ENCODE measurements around the gene PER2.
"Not testable (repeated sequence)": the region's sequence is repeated elsewhere in the genome, so short reads cannot be mapped to it uniquely, and the experiment has no call there.

PER2 gene

GRCh38 chr2:238285653-238286082, 2.7 kb downstream of the PER2 start:
- DNase-seq: peak; percentile 80 to 87

GRCh38 chr2:238284802-238285515, 3.5 kb downstream of the PER2 start:
- DNase-seq: no peak

GRCh38 chr2:238282861-238283738, 5.3 kb downstream of the PER2 start:
- no peak for DNase-seq

- DNase-seq: peak in 1 of 2 experiments; percentile 51
Observed at GRCh38 chr2:238281826-238282480, 6.5 kb downstream of the PER2 start.

GRCh38 chr2:238280083-238280825, 8.2 kb downstream of the PER2 start:
- no peak for DNase-seq

GRCh38 chr2:238279324-238279682, 9.1 kb downstream of the PER2 start:
- no peak for DNase-seq

- DNase-seq: no peak
Observed at GRCh38 chr2:238278626-238279323, 9.6 kb downstream of the PER2 start.

- peak in 1 of 2 experiments; percentile 9 for DNase-seq
Observed at GRCh38 chr2:238277695-238278094, 10.7 kb downstream of the PER2 start.

GRCh38 chr2:238274152-238274865, 14.1 kb downstream of the PER2 start:
- no peak for DNase-seq

- DNase-seq: not testable (repeated sequence)
Observed at GRCh38 chr2:238273433-238273832, 15.0 kb downstream of the PER2 start.

- DNase-seq: no peak
Observed at GRCh38 chr2:238272156-238272555, 16.3 kb downstream of the PER2 start.

- DNase-seq: not testable (repeated sequence)
Observed at GRCh38 chr2:238271686-238272085, 16.7 kb downstream of the PER2 start.

- DNase-seq: no peak
Observed at GRCh38 chr2:238271061-238271554, 17.3 kb downstream of the PER2 start.

GRCh38 chr2:238270606-238271005, 17.8 kb downstream of the PER2 start:
- DNase-seq: no peak

GRCh38 chr2:238269741-238270140, 18.7 kb downstream of the PER2 start:
- no peak for DNase-seq

- no peak for DNase-seq
Observed at GRCh38 chr2:238267884-238268680, 20.3 kb downstream of the PER2 start.

- no peak for DNase-seq
Observed at GRCh38 chr2:238267341-238267710, 21.1 kb downstream of the PER2 start.

- no peak for DNase-seq
Observed at GRCh38 chr2:238265605-238266004, 22.8 kb downstream of the PER2 start.

- DNase-seq: no peak
Observed at GRCh38 chr2:238264072-238264460, 24.3 kb downstream of the PER2 start.

Measured in SHP77 (cell line).